Memory B cell (primary cell): ENCODE measurements around the gene PAQR5.
"Not testable (repeated sequence)": the region's sequence is repeated elsewhere in the genome, so short reads cannot be mapped to it uniquely, and the experiment has no call there.

Experiments
- ATAC-seq: fragments of 150-1000 bp; cut with Tn5 transposase; 2 replicates; pipeline ENCODE4 v1.10.0; 2021; ENCODE audit warnings: low read depth, mild to moderate bottlenecking, moderate library complexity
- DNase-seq, 2 donors: peaks; one replicate each; pipeline ENCODE4 v3.0.0; 2022; ENCODE audit warnings: low spot score in 2 of 2
- H3K27ac Mint-ChIP-seq: one replicate; pipeline ENCODE4 v1.8.0; 2022; ENCODE audit warnings: mild to moderate bottlenecking, moderate library complexity, mixed read lengths
- H3K27me3 Mint-ChIP-seq: one replicate; pipeline ENCODE4 v1.8.0; 2022; ENCODE audit warnings: mixed read lengths
- H3K36me3 Mint-ChIP-seq: one replicate; pipeline ENCODE4 v1.8.0; 2022; ENCODE audit warnings: mild to moderate bottlenecking, mixed read lengths
- H3K4me1 Mint-ChIP-seq: one replicate; pipeline ENCODE4 v1.8.0; 2022; ENCODE audit warnings: mixed read lengths
- H3K4me3 Mint-ChIP-seq: one replicate; pipeline ENCODE4 v1.8.0; 2022; ENCODE audit warnings: mild to moderate bottlenecking, moderate library complexity, mixed read lengths
- H3K9me3 Mint-ChIP-seq: one replicate; pipeline ENCODE4 v1.8.0; 2022; ENCODE audit warnings: mixed read lengths

PAQR5 gene

DNA sequence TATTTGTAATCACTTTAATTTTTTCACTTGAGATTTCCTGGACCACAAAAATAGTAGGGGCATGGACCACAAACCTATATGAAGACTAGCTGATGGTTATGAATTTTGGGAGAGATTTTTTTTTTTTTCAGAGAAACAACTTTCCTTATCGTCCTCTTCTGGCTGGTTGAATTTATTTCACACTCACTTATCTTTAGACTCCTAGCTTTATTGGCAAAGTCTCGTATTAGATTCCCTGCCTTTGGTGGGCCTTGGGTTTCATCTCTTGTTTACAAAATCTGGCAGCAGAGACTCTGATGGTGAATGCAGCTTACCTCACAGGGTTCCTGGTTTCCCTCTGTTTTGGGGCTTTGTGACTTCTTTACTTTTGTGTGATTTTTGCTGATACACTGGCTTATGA lies 70.9 kb downstream of the PAQR5 start:
- Mint-ChIP-seq H3K27ac (no peak overlapping the region), H3K9me3 (peaks cover 4% of the 10 kb centered on the region), H3K27me3 (peaks cover 13% of the 10 kb centered on the region), H3K4me1 (no peaks in the 10 kb centered on the region), H3K4me3 (no peak overlapping the region), H3K36me3 (peaks cover 2% of the 10 kb centered on the region)
- ATAC-seq = no peak
- DNase-seq = no peak

DNA sequence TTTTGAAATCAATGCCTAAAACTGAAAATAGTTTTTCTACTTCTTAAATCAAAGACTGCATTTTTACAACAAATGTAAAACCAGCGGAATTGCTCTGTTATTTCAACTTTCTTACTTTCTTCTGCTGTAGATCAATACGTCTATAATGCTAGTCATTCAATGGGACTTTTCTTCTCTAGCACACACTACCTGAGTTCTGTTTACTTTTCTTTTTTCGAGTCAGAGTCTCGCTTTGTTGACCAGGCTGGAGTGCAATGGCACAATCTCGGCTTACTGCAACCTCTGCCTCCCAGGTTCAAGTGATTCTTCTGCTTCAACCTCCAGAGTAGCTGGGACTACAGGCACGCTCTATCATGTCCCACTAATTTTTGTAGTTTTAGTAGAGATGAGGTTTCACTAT lies 74.7 kb downstream of the PAQR5 start:
- ATAC-seq = no peak
- no peaks in the 10 kb centered on the region for H3K4me1 Mint-ChIP-seq
- H3K27me3 Mint-ChIP-seq = peaks cover 15% of the 10 kb centered on the region

DNA sequence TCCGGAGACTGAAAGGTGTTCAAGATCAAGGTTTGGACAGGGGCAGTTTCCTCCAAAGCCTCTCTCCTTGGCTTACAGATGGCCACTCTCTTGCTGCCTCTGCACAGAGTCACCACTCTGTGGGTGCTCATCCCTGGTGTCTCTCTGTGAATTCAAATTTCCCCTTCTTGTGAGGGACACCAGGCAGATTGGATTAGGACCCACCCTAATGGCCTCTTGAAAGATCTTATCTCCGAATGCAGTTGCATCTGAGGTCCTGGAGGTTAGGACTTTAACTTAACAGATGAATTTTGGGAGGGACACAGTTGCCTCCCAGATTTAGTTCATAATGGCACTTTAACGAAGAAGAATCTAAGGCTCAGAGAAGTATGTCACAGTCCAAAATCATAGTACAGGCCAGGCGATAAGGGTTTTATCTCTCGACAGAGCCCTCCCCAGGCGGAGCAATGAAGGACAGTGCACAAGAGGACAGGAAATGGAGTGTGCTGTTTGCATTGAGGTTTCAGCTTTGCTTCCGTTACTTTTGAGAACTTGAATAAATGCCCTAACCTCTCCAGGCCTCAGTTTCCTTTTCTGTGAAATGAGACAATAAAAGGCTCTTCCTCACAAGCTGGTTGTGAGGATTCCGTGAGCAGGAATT lies 76.6 kb downstream of the PAQR5 start:
- H3K4me3 Mint-ChIP-seq = no peak overlapping the region
- peaks cover 2% of the 10 kb centered on the region for H3K9me3 Mint-ChIP-seq
- peaks cover 2% of the 10 kb centered on the region for H3K36me3 Mint-ChIP-seq
- ATAC-seq = no peak
- peaks cover 15% of the 10 kb centered on the region for H3K27me3 Mint-ChIP-seq
- DNase-seq = no peak
- no peaks in the 10 kb centered on the region for H3K4me1 Mint-ChIP-seq
- no peak overlapping the region for H3K27ac Mint-ChIP-seq

More for the DNA sequence above, 74.7 kb downstream of the PAQR5 start:
- peaks cover 2% of the 10 kb centered on the region for H3K36me3 Mint-ChIP-seq
- H3K27ac Mint-ChIP-seq = no peak overlapping the region
- no peak overlapping the region for H3K4me3 Mint-ChIP-seq
- peaks cover 2% of the 10 kb centered on the region for H3K9me3 Mint-ChIP-seq
- no peak for DNase-seq

DNA sequence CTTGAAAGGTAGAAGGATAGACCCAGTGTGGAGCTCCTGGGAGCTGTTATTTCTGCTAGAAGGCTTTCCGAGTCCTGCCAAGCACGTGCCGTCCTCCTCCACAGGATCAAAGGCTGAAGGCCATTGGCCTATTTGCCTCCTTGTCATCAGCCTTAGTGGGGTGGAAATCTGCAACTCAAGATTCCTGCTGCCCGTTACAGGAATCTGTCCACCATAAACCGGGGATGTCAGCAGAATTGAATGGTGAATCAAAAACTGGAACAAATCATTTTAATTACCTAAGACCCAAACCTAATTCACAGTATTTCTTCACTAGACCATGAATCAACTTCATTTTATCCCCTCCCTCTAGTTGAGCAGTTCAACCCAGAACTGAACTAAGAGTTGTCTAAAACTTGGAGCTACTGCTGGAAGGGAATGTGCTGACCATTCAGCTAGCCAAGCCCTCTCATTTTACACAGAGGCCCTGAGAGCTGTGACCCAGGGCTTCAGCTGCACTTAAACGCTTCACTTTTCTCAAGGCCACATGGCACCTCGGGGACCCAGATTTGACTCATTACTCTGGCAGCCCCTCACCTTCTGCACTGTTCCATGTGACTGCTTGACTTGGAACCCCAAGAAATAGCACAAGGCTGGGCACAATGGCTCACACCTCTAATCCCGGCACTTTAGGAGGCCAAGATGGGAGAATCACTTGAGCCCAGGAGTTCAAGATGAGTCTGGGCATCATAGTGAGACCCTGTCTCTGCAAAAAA lies 78.7 kb downstream of the PAQR5 start:
- Mint-ChIP-seq H3K9me3 (peaks cover 2% of the 10 kb centered on the region), H3K4me3 (no peak overlapping the region), H3K4me1 (no peaks in the 10 kb centered on the region), H3K27me3 (peaks cover 21% of the 10 kb centered on the region), H3K36me3 (peaks cover 2% of the 10 kb centered on the region), H3K27ac (no peak overlapping the region)
- DNase-seq = no peak
- ATAC-seq = no peak

DNA sequence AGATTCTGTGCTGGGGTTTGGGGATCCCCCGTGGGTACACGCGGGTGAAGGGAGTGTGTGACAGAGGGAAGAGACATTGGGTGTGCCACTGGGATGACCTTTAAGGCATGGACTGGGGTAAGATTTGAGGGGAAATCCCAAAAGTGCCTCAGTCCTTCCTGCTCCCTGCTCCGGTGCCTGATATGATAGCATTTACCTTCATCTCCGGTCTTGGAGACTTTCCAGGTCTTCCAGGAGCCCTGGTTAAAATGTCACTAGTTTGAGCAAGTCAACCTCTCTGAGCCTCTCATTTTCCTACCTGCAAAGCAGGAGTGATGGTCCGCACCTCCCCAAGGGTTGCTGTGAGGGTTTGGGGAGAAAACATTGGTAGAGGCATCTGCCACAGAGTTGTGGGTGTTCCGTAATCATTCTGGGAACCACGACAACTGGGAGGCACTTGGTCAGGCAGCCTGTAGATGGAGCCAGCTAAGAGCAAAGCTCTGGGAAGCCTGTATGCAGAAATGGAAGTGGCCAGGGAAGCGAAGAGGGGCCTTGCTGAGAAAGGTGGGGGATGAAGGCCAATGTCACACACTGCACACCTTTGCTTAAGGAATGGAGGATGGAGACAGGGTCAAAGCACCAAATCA lies 81.5 kb downstream of the PAQR5 start:
- Mint-ChIP-seq H3K36me3 (no peaks in the 10 kb centered on the region), H3K27ac (no peak overlapping the region), H3K9me3 (no peaks in the 10 kb centered on the region), H3K27me3 (peaks cover 12% of the 10 kb centered on the region), H3K4me3 (no peak overlapping the region), H3K4me1 (no peaks in the 10 kb centered on the region)
- ATAC-seq (no peak), DNase-seq (no peak)

DNA sequence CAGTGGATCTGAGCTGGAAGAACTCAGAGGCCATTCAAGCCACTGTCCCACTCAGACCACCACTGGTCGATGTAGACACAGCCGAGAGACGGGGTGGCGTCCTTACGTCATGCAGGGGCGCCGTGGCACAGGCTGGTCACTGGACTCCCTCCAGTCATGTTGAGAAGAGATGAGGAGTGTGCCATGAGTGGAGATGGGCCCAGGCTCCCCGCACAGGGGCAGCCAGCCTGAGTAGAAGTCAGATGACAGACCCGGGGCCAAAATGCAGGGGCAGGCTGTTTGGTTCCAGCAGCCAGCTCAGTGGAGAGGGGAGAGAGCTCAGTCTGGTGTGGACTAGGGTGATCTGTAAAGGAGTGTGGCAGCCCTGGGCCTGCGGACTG lies 82.0 kb downstream of the PAQR5 start:
- Mint-ChIP-seq H3K4me3 (no peak overlapping the region), H3K27me3 (peaks cover 11% of the 10 kb centered on the region), H3K36me3 (no peaks in the 10 kb centered on the region), H3K9me3 (no peaks in the 10 kb centered on the region), H3K27ac (no peak overlapping the region), H3K4me1 (no peaks in the 10 kb centered on the region)
- DNase-seq = no peak
- no peak for ATAC-seq

DNA sequence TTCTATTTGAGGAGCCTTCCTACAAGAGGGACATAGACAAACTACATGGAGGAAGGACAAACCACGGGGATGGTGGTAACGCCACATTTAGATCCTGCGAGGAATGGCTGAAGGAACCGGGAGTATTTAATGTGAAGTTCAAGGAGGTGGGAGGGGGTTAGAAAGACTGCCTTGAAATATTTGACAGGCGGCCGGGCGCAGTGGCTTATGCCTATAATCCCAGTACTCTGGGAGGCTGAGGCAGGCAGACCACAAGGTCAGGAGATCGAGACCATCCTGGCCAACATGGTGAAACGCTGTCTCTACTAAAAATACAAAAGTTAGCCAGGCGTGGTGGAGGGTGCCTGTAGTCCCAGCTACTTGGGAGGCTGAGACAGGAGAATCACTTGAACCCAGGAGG lies 83.5 kb downstream of the PAQR5 start:
- not testable (repeated sequence) for H3K4me1 Mint-ChIP-seq, H3K36me3 Mint-ChIP-seq, H3K4me3 Mint-ChIP-seq, H3K27me3 Mint-ChIP-seq, ATAC-seq, H3K27ac Mint-ChIP-seq, DNase-seq, H3K9me3 Mint-ChIP-seq

DNA sequence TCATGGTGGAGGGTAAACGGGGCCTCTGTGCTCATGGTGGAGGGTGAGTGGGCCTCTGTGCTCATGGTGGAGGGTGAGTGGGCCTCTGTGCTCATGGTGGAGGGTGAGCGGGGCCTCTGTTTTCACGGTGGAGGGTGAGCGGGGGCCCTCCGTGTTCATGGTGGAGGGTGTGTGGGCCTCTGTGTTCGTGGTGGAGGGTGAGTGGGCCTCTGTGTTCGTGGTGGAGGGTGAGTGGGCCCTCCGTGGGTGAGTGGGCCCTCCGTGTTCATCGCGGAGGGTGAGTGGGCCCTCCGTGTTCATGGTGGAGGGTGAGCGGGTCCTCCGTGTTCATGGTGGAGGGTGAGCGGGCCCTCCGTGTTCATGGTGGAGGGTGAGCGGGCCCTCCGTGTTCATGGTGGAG lies 85.4 kb downstream of the PAQR5 start:
- not testable (repeated sequence) for H3K4me1 Mint-ChIP-seq, H3K27ac Mint-ChIP-seq, DNase-seq, H3K36me3 Mint-ChIP-seq, H3K27me3 Mint-ChIP-seq, H3K4me3 Mint-ChIP-seq, ATAC-seq, H3K9me3 Mint-ChIP-seq

DNA sequence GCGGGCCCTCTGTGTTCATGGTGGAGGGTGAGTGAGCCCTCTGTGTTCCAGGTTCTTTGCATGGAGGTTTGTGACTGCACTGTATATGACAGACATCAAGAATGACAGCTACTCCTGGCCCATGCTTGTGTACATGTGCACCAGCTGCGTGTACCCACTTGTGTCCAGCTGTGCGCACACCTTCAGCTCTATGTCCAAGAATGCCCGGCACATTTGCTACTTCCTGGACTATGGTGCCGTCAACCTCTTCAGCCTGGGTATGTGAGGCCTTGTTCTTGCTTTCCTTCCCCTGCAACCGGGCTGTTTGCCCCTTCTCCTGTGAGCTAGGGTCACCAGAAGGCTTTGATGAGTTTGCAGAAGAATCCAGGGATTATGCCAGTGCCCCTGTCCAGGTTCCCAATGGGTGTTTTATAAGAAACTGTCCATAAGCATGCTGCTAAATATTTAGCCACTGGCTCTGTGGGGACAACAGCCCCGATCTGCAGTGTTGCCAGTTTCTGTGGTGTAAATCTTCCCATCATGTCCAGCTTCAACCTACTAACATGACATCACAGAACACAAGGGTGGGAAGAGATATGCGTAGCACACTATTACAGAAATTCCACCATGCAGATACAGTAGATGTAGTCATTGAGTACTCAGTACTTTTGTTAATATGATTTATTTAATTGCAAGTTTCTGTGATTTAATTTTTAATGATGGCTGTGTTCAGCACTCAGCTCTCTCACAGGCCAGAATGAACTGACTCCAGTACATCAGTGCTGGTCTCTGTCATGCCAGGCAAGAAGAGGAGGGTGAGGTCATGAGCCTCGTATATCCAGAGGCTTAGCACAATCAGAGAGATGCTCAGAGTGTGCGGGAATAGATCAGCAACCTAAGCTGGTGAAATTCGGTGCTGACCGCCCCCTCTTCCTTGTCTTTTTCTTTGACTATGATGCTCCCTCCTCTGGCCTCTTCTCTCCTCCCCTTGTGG lies 86.2 kb downstream of the PAQR5 start:
- Mint-ChIP-seq H3K27me3 (peaks cover 9% of the 10 kb centered on the region), H3K27ac (no peak overlapping the region), H3K4me1 (no peaks in the 10 kb centered on the region), H3K4me3 (no peak overlapping the region), H3K36me3 (no peaks in the 10 kb centered on the region), H3K9me3 (no peaks in the 10 kb centered on the region)
- no peak for DNase-seq
- no peak for ATAC-seq

DNA sequence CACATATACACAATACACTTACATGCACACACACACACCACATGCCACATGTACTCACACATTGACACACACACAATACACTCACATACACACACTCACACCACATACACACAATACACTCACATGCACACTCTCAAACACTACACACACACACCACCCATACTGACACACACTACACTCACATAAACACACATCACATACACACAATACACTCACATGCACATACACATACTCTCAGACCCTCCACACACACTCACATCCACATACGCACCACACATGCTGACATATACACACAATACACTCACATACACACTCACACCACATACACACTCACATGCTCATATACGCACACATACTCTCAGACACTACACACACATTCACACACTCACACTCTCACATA lies 87.1 kb downstream of the PAQR5 start:
- H3K27me3 Mint-ChIP-seq = peaks cover 3% of the 10 kb centered on the region
- no peaks in the 10 kb centered on the region for H3K36me3 Mint-ChIP-seq
- ATAC-seq = no peak
- no peaks in the 10 kb centered on the region for H3K9me3 Mint-ChIP-seq
- H3K4me3 Mint-ChIP-seq = no peak overlapping the region
- no peak for DNase-seq
- H3K4me1 Mint-ChIP-seq = no peaks in the 10 kb centered on the region
- H3K27ac Mint-ChIP-seq = no peak overlapping the region

DNA sequence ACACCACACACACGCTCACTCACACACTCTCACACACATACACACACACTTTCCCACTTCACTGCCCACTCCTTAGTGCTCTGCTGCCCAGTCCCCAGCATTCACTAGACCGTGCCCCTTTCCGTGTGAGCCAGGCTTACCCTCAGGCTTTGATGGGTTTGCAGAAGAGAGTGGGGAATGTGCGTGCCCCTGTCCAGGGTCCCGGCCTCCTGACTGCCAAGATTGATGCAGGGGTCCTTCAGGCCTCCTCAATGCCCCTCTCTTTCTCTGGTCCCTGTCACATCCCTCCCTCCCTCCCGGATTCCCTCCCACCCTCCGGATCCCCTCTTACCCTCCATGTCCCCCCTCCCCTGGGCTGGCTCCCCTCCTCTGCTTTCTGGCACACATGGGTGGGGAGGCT lies 87.6 kb downstream of the PAQR5 start:
- Mint-ChIP-seq H3K4me1 (no peaks in the 10 kb centered on the region), H3K9me3 (no peaks in the 10 kb centered on the region), H3K27ac (no peak overlapping the region), H3K4me3 (no peak overlapping the region), H3K36me3 (no peaks in the 10 kb centered on the region), H3K27me3 (peaks cover 2% of the 10 kb centered on the region)
- ATAC-seq = no peak
- no peak for DNase-seq

DNA sequence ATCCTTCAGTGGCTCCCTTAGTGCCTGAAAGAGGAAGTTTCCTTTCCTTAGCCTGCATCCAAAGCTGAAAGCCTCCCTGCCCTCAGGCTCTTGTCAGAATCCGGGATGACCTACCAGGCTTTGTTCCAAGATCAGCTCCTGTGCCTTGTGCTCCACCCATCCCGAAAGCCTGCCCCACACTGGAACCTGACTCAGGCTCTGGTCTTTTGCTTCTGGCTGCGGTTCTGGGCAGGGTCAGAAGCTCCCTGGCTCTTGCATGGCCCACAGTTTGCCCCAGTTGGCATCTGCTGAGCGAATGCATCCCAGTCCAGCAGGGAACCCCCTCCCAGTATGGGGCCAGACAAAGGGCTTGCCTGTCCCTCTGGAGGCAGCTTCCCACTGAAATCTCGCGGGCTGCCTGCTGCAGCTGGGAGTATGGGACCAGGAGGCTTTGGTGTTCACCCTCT lies 89.6 kb downstream of the PAQR5 start:
- H3K9me3 Mint-ChIP-seq = no peaks in the 10 kb centered on the region
- DNase-seq (no peak), ATAC-seq (no peak)
- H3K4me3 Mint-ChIP-seq = no peak overlapping the region
- no peaks in the 10 kb centered on the region for H3K4me1 Mint-ChIP-seq
- no peaks in the 10 kb centered on the region for H3K36me3 Mint-ChIP-seq
- peaks cover 8% of the 10 kb centered on the region for H3K27me3 Mint-ChIP-seq
- H3K27ac Mint-ChIP-seq = no peak overlapping the region

DNA sequence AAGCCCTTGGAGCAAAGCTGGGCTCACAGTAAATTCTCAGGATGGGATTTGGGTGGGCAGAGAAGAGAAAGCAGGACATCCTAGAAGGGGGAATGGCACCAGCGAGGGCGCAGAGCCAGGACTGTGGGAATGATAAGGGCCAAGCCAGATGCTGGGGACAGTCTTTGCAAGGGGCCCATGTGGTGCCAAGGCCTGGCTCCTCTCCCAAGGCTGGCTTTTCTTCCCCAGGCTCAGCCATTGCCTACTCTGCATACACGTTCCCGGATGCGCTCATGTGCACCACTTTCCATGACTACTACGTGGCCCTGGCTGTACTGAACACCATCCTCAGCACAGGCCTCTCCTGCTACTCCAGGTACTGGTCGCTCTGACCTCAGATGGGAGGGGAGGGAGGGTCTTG lies 90.7 kb downstream of the PAQR5 start:
- H3K27ac Mint-ChIP-seq = no peak overlapping the region
- no peak for DNase-seq
- H3K27me3 Mint-ChIP-seq = peaks cover 8% of the 10 kb centered on the region
- H3K4me3 Mint-ChIP-seq = no peak overlapping the region
- no peaks in the 10 kb centered on the region for H3K36me3 Mint-ChIP-seq
- no peaks in the 10 kb centered on the region for H3K9me3 Mint-ChIP-seq
- H3K4me1 Mint-ChIP-seq = no peaks in the 10 kb centered on the region
- ATAC-seq = no peak

DNA sequence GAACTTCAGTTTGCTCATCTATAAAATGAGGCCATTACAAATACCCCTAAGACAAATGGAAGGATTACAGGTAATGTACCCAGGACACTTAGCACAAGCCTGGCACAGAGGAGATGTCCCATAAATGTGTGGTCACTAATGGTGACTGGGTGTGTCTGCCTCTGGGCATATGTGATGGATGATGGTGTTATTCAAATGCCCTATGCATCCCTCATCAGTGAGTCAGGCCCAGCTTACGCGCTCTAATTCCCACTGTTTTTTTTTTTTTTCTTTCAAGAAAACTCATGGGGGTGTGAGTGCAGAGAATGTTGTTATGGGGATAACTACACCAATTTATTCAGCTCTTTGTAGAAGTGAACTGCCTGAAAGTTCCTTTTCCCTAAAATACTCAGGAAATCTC lies 91.9 kb downstream of the PAQR5 start:
- ATAC-seq = no peak
- no peaks in the 10 kb centered on the region for H3K4me1 Mint-ChIP-seq
- no peak for DNase-seq
- no peak overlapping the region for H3K27ac Mint-ChIP-seq
- H3K27me3 Mint-ChIP-seq = peaks cover 8% of the 10 kb centered on the region
- H3K4me3 Mint-ChIP-seq = no peak overlapping the region
- H3K36me3 Mint-ChIP-seq = no peaks in the 10 kb centered on the region
- no peaks in the 10 kb centered on the region for H3K9me3 Mint-ChIP-seq
